DMS153 treated with DMSO at 0.1 percent for 48 hours (cell line): ENCODE results near the gene CRLF2.
"Not testable (repeated sequence)": the region's sequence is repeated elsewhere in the genome, so short reads cannot be mapped to it uniquely, and the experiment has no call there.

Experiments used
- DNase-seq: peaks from one replicate; lab custom pipeline; 2025; ENCODE audit not compliant: unreplicated experiment; lab: John Stamatoyannopoulos, UW

CRLF2 gene

GRCh38 chrX:1169189-1169588 is 43.3 kb downstream of the CRLF2 start:
- no peak for DNase-seq

- DNase-seq: no peak
Measured at GRCh38 chrX:1167918-1168481, 44.4 kb downstream of the CRLF2 start.

- no peak for DNase-seq
Measured at GRCh38 chrX:1167466-1167865, 45.0 kb downstream of the CRLF2 start.

GRCh38 chrX:1165535-1166196 is 46.8 kb downstream of the CRLF2 start:
- no peak for DNase-seq

GRCh38 chrX:1164322-1165288 is 47.8 kb downstream of the CRLF2 start:
- no peak for DNase-seq

- DNase-seq: no peak
Measured at GRCh38 chrX:1163231-1163630, 49.2 kb downstream of the CRLF2 start.

GRCh38 chrX:1162119-1162916 is 50.1 kb downstream of the CRLF2 start:
- no peak for DNase-seq

GRCh38 chrX:1159548-1159947 is 52.9 kb downstream of the CRLF2 start:
- no peak for DNase-seq

GRCh38 chrX:1156681-1157455 is 55.6 kb downstream of the CRLF2 start:
- not testable (repeated sequence) for DNase-seq

- DNase-seq: no peak
Measured at GRCh38 chrX:1153940-1154339, 58.5 kb downstream of the CRLF2 start.

GRCh38 chrX:1152090-1152489 is 60.4 kb downstream of the CRLF2 start:
- no peak for DNase-seq

GRCh38 chrX:1151378-1152077 is 60.9 kb downstream of the CRLF2 start:
- DNase-seq: no peak

GRCh38 chrX:1150569-1151347 is 61.7 kb downstream of the CRLF2 start:
- DNase-seq: no peak

GRCh38 chrX:1147611-1148515 is 64.6 kb downstream of the CRLF2 start:
- no peak for DNase-seq

GRCh38 chrX:1144293-1144692 is 68.2 kb downstream of the CRLF2 start:
- DNase-seq: no peak
